Brain pericyte (primary cell): ENCODE data around the gene ADAMTS14.

ENCODE experiments used
- DNase-seq: peaks from one replicate; pipeline ENCODE4 v3.0.0-alpha.2; 2012; ENCODE audit warnings: low read depth, low spot score

The ADAMTS14 gene

GRCh38 chr10:70692043-70692603 lies 19.8 kb downstream of the ADAMTS14 start:
- DNase-seq: no peak

DNA sequence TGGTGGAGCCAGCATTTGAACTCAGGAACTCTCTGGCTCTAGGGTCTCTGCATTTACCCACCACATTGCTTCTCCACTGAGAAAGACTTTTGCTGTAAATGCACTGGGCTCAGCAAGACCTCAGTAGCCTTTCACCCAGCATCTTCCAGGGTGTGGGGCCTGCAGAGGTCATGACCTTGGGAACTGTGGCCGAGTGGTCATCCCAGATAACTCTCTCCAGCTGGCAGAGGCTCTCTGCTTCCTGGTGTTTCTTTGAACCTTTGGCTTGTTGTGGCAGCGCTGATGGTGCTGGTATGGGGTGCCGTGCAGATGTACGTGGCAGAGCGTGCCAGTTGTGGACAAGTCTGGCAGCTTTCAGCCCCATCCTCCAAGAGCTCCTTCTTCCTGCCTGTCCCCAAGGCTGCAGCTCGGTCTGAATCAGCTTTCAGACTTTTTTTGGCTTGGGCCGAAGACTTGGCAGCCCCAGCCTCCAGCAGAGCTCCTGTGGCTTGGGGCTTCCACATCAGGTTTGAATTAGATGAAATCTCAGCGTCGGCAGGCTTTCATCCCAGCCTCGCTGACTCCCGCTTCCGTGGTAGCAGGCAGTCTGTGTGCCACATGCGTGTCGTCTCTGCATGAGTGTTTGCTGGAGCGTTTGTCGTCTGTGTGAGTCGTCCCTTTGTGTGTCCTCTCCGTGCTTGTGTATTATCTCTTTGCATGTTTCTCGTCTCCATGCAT lies 21.5 kb downstream of the ADAMTS14 start:
- peak; percentile 62 for DNase-seq

DNA sequence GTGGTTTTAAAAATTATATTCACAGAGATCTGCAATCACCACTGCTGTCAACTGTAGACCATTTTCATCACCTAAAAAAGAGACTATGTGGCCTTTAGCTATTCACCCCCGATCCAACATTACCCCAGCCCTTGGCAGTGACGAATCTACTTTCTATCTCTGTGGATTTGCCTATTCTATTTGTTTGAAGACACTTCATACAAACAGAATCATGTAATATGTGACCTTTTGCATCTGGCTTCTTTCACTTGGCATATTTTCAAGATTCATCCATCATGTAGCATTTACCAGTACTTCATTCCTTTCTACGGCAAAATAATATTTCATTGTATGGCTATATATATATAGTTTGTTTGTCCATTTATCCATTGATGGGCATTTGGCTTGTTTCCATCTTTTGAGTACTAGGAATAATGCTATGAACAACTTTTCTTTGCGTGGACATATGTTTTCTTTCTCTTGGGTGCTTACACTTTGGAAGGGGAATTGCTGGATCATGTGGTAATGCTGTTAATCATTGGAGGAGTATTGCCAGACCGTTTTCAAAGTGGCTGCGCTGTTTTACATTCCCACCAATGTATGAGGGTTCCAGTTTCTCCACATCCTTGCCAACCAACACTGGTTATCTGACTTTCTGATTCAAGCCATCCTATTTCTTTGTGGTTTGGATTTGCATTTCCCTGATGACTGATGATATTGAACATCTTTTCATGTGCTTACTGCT lies 22.3 kb downstream of the ADAMTS14 start:
- DNase-seq: no peak

DNA sequence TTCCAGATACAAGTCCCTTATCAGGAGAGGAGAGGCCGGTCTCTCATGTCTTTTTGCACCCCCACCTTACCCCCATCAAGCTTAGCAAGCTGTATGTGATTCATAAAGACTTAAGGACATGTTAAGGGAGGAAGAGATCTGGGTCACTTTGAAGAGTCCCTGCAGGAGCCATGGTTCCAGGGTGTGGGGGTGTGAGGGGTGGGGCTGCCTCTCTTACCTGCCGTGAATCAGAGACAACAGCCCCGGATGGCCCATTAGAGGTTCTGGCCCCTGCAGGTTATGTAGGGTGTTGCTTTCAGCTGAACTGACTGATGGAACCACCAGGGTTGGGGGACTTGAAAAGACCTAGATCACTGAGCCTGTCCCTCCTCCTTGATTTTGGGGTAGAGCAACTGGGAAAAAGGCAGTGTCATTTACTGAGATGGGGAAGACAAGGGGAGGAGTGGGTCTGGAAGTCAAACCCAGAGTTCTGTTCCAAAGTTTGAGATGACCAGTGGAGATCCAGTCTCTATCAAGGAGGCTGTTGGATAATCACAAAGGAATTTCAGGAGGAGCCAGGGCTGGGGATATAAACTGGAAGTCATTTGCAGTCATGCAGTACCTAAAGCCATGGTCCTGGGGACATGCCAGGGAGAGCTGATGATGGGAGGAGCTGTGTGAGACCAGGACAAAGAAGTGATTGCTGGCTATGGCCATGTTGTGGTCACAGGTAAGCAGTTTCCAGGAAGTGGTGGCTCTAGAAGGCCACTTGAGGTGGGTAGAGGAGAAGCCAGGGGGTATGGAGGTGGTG lies 23.1 kb downstream of the ADAMTS14 start:
- no peak for DNase-seq

DNA sequence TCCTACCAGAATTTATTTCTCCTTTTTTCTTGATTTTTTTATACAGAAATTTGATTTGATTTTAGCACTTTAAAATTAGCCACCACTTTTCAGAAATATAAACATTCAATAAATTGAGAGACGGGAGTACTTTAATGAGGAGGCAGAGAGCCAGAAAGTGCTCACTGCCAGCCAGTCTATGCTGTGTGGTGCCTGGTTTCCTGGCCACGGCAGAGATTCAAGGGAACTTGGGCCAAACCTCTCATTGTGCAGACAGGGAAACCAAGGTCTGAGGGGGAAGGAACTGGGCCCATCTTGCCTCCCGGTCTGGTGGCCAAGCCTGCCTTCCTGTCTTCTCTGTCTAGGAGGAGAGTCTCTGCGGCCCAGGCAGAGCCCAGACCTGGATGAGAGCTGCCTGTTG lies 25.9 kb downstream of the ADAMTS14 start:
- no peak for DNase-seq

DNA sequence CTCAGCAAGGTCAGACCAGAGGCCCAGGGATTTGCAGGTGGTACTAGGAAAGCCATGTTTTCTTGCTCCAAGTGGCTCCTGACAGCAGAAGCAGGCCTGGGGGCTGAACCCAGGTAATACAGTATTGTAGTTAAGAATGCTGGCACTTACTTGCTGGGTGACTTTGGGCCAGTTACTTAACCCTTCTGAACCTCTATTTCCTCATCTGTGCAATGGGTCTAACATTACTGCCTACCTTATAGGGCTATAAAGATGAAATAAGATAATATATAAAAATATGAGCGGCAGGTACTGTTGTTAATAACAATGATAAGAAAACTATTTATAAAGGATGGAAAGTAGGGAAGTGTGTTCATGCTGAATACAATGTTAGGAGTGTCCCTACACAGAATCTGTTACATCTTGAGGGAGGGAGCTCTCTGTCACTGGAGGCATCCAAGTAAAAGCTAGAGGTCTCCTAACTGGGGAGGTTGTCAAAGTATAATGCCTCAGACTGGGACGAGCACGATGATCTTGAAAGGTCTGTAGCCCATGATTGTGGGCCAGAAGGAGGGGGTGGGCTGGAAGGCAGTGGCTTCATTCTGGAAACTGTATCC lies 26.9 kb downstream of the ADAMTS14 start:
- no peak for DNase-seq

DNA sequence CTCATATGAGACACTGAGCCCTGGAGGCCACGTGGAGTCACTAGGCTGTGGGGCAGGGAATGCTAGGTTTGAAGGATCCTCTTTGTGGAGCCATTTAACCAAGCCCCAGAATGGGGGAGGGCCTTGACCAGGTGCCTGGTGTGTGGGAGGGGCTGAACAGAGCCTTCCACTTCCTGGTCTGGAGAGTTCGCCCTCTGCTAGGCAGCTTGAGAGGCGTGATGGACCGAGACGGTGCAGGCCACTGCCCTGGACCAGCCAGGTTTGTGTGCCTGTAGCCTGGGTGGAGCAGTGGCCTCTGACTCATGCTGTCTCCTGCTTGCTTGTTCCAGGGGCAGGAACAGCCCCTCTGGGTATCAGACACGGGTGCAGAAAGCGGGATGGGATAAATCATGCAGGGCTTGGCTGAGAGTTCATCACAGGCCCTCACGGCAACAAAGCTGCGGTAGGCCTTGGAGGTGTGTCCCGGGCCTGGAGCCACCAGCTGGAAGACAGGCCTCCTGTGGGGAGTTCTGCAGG lies 27.4 kb downstream of the ADAMTS14 start:
- no peak for DNase-seq

- DNase-seq: no peak
Observed at GRCh38 chr10:70702190-70702763, 30.0 kb downstream of the ADAMTS14 start.

DNA sequence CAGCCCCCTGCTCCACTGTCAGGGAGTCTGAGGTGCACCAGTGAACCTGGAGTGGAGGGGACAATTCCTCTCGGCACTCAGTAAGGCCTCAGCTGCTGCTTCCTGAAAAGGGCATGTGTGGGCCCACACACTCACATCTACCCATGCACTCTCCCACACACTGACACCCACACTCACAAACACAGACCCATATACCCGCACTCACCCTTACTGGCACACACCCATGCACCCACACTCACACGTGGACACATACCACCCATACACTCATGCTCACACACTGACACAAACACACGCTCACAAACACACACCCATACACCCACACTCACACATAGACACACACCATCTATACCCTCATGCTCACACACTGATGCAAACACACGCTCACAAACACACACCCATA lies 31.9 kb downstream of the ADAMTS14 start:
- no peak for DNase-seq

GRCh38 chr10:70705121-70705861 lies 33.0 kb downstream of the ADAMTS14 start:
- DNase-seq: no peak

DNA sequence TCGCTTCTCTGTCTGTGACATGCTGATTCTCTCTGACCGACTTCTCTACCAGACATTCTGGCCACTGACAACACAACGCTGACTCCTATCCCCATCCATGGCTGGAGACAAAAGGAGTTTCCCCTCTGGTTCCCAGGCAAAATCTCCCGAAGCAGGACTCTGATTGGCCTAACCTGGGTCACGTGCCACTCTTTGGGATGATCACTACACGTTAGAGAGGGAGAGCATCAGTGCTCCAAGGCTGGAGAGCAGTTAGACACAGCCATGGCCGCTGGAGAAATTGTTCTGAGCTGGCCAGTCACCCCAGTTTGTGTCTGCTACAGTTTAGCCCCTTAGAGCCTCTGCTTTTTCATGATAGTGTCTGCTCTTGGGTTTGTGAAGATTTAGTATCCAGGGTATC lies 38.9 kb downstream of the ADAMTS14 start:
- DNase-seq: no peak

DNA sequence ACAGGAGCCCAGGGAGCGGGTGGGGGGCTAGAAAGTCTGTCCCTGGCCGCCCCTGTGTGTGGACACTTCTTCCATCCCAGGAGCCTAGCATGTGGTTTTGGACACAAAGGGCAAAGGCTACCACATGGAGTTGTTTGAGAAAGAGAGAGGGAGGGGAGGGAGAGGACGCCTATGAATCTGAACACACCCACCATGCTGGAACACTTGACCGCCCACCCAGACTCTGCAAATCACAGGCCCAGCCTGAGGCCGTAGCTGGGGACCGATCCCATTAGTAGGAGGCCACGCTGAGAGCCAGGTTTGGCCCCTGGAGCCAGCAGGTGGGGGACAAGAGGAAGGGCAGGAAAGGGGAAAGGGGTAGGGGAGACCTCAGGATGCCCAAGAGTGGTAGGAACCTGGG lies 39.6 kb downstream of the ADAMTS14 start:
- DNase-seq: no peak

DNA sequence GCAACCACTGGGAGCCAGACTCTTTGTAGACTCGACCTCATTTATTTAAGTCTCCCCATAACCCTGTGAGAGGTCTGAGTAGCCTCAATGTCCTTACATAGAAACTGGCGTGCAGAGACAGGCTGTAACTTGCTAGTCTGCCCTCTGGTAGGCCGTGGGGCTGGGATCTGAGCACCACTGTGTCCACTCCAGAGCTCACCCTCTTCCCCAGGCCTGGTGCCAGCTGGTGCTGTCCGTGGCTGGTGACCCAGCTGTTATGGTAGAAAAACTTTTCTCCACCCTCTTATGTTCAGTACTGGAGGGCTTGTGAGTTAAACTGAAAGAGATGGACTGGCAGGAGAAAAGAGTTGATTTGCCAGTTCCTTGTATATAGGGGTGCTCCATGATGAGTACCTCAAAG lies 41.9 kb downstream of the ADAMTS14 start:
- no peak for DNase-seq

DNA sequence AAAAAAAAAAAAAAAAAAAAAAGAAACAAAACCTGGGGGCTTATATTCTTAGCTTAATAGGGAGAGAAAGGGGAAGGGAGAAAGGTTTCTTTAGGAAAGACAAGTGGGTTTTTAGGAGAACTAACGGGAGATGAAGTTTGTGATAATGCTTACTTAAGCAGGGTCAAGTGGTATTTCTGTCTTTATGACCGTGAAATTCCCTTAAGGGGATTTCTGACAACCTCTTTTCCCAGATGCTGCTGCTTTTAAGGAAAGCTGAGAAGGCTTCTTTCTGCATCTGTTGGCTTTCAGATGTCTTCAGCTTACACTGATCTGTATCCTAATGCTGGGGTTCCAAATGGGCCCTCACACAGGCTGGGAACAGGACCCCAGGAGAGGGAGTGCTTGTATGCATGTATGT lies 42.6 kb downstream of the ADAMTS14 start:
- DNase-seq: no peak

DNA sequence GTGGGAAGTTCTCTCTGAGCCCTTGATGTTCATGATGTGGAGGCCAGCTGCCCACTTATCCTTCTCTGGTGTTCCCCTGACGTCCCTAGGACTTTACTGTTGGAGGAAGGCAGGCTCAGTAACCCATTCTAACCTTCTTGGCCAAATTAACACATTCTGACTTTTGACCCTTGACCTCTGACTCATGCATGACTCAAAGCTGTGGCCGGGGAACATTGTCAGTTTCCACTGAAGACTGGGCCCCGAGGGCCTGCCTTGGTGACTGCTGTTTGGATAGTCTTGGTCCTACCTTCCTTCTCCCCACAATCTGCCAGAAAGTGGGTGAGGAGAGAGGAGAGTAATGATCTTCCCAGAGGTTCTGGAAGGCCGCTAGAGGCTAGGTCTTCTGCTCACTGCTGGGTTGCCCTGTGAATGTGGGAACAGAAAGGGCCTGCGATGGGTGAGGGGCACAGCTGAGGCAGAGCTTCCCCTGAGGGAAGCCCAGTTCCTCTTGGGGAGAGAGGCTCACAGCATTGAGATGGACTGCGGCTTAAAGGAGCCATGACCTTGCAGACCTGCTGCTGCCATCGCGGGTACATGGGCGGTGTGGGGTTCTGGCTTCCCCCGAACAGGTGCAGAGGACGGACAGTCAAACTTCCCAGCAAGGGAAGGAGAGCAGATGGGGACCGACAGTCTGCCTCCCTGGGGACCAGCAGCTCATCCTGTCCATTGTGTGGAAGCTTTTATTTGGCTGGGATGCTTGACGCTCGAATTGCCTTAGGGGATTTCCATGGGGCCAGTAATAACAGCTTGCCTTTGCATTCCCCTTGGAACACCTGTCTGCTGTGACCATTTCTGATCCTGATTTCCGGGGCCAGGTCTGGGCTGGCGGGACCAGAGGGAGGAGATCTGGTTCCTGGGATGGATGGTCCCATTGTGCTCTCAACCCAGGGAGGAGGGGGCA lies 43.8 kb downstream of the ADAMTS14 start:
- no peak for DNase-seq

GRCh38 chr10:70722820-70723424 lies 50.6 kb downstream of the ADAMTS14 start:
- no peak for DNase-seq

DNA sequence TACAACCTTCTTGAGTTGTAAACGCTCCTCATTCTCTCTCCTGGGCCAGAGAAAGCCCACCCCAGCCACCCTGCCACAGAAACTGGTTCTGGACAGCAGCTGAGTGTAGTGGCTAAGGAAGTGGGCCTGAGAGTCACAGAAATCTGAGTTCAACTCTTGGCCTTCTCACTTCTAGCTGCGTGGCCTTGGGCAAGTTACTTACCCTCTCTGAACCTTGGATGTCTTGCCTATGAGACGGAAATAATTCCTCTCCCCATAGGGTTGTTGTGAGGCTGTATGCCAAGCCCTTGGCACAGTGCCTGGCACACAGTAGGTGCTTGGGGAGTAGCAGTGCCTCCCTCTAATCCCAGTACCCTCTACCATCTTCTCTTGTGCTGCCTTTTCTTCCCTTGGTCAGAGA lies 51.5 kb downstream of the ADAMTS14 start:
- DNase-seq: no peak

DNA sequence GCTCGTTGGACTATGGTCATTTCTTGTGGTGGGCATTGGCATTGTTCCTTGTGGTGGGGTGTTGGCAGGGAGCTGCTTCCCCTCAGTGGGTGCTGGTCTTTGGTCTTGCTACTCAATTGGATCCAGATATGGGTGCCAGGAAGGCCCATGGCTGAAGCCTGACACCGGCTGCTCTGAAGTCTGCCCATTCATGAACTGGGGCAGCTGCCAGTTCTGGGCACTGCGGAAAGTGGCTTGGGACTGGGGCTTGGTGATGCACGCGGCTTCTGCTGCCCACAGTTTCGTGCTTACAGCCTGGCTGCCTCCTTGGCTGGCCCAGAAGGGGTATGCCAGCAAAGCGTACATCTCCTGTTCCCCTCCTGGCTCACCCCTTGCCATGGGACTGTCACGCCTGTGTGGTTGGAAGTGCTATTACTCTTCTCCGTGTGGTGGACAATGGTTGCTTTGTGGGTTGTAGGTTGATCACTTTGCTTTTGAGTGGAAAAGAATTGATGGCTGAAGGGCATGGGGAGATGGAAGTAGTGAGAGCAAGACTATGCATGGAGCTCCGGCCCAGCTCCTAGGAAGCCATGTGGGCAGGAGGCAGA lies 54.7 kb downstream of the ADAMTS14 start:
- no peak for DNase-seq

GRCh38 chr10:70728328-70728727 lies 56.0 kb downstream of the ADAMTS14 start:
- DNase-seq: no peak
